ENCODE data around the gene HS1BP3.

DNA sequence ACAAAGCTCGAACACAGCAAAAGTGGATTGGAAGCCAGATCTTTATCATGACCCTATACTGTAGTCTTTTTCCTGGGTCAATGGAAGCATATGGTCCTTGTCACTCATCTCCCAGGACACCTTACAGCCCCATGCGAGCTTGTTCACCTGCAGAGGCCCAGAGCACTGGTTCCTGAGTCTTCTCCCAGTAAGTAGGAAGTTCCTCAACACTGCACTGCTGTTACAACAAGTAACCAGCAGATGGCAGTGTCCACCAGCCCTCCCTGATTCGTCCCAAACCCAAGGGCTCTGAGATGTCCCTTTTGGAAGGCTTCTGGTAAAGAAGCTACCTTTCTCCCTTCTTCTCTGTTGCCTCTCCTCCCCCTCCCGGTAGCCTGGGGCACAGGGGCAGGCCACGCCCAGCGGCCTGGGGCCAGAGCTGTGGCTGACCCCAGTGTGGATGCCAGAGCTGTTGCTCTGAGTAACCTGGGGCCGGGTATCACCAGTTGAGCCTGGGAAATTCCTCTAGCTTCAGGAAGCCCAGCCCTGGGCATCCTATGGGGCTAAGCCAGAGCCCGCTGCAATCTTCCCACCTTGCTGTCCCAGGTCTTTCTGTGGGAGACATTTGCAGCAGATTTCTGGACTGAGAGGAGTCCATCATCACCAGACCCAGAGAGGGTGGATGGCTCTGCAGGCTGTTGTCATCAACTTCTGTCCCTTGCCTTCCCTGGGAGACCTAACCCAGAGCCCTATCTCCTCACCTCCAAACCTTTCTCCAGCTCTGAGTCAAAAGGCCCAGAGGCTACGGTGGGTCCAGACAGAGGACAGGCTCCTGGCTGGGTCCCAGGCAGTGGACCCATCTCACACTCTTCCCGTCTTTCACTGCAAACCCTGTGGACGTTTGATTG lies 10.8 kb upstream of the HS1BP3 start:
- TF ChIP-seq EP300 (IDR thresholded peaks at IDR 0.05; ENCODE audit: low read length) (no peak), TOE1 (IDR thresholded peaks at IDR 0.05; ENCODE audit: borderline replicate concordance) (no peak), TOE1 (CRISPR knock-in tag; IDR thresholded peaks at IDR 0.05; ENCODE audit: borderline replicate concordance, low read depth) (no peak), ZNF76 (CRISPR knock-in tag; IDR thresholded peaks at IDR 0.05; ENCODE audit: borderline replicate concordance) (no peak), SMARCB1 (IDR thresholded peaks at IDR 0.05; ENCODE audit: insufficient read length, low read depth) (no peak)
- TF ChIP-seq, protein P1, sequence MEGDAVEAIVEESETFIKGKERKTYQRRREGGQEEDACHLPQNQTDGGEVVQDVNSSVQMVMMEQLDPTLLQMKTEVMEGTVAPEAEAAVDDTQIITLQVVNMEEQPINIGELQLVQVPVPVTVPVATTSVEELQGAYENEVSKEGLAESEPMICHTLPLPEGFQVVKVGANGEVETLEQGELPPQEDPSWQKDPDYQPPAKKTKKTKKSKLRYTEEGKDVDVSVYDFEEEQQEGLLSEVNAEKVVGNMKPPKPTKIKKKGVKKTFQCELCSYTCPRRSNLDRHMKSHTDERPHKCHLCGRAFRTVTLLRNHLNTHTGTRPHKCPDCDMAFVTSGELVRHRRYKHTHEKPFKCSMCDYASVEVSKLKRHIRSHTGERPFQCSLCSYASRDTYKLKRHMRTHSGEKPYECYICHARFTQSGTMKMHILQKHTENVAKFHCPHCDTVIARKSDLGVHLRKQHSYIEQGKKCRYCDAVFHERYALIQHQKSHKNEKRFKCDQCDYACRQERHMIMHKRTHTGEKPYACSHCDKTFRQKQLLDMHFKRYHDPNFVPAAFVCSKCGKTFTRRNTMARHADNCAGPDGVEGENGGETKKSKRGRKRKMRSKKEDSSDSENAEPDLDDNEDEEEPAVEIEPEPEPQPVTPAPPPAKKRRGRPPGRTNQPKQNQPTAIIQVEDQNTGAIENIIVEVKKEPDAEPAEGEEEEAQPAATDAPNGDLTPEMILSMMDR (IDR thresholded peaks at IDR 0.05 in 2 of 3, conservative IDR thresholded peaks at IDR 0.05 in 1 of 3; ENCODE audit: insufficient read depth in 2 of 3, low read depth in 1 of 3, low read length in 3 of 3), result peak; percentile 90 to 96 (median 93)
- TF ChIP-seq, protein P2, sequence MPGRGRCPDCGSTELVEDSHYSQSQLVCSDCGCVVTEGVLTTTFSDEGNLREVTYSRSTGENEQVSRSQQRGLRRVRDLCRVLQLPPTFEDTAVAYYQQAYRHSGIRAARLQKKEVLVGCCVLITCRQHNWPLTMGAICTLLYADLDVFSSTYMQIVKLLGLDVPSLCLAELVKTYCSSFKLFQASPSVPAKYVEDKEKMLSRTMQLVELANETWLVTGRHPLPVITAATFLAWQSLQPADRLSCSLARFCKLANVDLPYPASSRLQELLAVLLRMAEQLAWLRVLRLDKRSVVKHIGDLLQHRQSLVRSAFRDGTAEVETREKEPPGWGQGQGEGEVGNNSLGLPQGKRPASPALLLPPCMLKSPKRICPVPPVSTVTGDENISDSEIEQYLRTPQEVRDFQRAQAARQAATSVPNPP (IDR thresholded peaks at IDR 0.05; ENCODE audit: borderline replicate concordance, insufficient read depth, insufficient read length), result no peak
